SK-N-SH treated with all-trans-retinoic acid at 6 μM for 48 hours (cell line): Measurements from ENCODE around the gene NCDN.

Experiments used
- ATAC-seq: fragments of 200-7000 bp; cut with Tn5 transposase; 3 replicates; pipeline ENCODE4 v1.9.1; 2020; ENCODE audit warnings: mild to moderate bottlenecking, moderate library complexity
- ARNTL ChIP-seq: fragments of 450-650 bp; formaldehyde crosslinking; IDR thresholded peaks from 2 replicates; pipeline ENCODE4 v1.5.0; 2020; ENCODE audit warnings: low read depth, mild to moderate bottlenecking, moderate library complexity, borderline replicate concordance
- CSDC2 ChIP-seq: fragments of 250-450 bp; sonication (Bioruptor Pico); IDR thresholded peaks from 2 replicates; pipeline ENCODE4 v1.5.0; 2020; ENCODE audit warnings: mild to moderate bottlenecking, moderate library complexity
- GLIS3 ChIP-seq: fragments of 250-450 bp; sonication (Bioruptor Pico); IDR thresholded peaks from 2 replicates; pipeline ENCODE4 v1.5.0; 2020; ENCODE audit warnings: mild to moderate bottlenecking, moderate library complexity
- ISL1 ChIP-seq: fragments of 250-450 bp; sonication (Bioruptor Pico); IDR thresholded peaks from 2 replicates; pipeline ENCODE4 v2.1.2; 2022; ENCODE audit warnings: mild to moderate bottlenecking, moderate library complexity
- OSR1 ChIP-seq: fragments of 250-450 bp; sonication (Bioruptor Pico); IDR thresholded peaks from 2 replicates; pipeline ENCODE4 v1.8.0; 2022; ENCODE audit warnings: moderate library complexity, mild to moderate bottlenecking, inconsistent platforms
- PATZ1 ChIP-seq: fragments of 250-450 bp; sonication (Bioruptor Pico); IDR thresholded peaks from 2 replicates; pipeline ENCODE4 v1.8.0; 2020; ENCODE audit warnings: mild to moderate bottlenecking, moderate library complexity, borderline replicate concordance
- PPARA ChIP-seq: fragments of 250-450 bp; sonication (Bioruptor Pico); IDR thresholded peaks from 2 replicates; pipeline ENCODE4 v1.5.0; 2020; ENCODE audit warnings: mild to moderate bottlenecking, borderline replicate concordance
- RARB ChIP-seq: fragments of 250-450 bp; sonication (Bioruptor Pico); IDR thresholded peaks from 2 replicates; pipeline ENCODE4 v1.8.0; 2021; ENCODE audit warnings: mild to moderate bottlenecking, moderate library complexity
- SNAI2 ChIP-seq: fragments of 250-450 bp; sonication (Bioruptor Pico); IDR thresholded peaks from 2 replicates; pipeline ENCODE4 v1.5.0; 2020; ENCODE audit warnings: mild to moderate bottlenecking, moderate library complexity
- TCF4 ChIP-seq: fragments of 250-450 bp; sonication (Bioruptor Pico); IDR thresholded peaks from 2 replicates; pipeline ENCODE4 v1.8.0; 2021; ENCODE audit warnings: mild to moderate bottlenecking, moderate library complexity, borderline replicate concordance
- TOX ChIP-seq: fragments of 250-450 bp; sonication (Bioruptor Pico); IDR thresholded peaks from 2 replicates; pipeline ENCODE4 v1.8.0; 2021; ENCODE audit warnings: mild to moderate bottlenecking, moderate library complexity, borderline replicate concordance
- TSHZ2 ChIP-seq: fragments of 250-450 bp; sonication (Bioruptor Pico); IDR thresholded peaks from 2 replicates; pipeline ENCODE4 v1.5.0; 2020; ENCODE audit warnings: mild to moderate bottlenecking, moderate library complexity
- ZC3H10 ChIP-seq: fragments of 250-450 bp; sonication (Bioruptor Pico); IDR thresholded peaks from 2 replicates; pipeline ENCODE4 v1.5.1; 2021; ENCODE audit warnings: mild to moderate bottlenecking, moderate library complexity
- ZFP3 ChIP-seq: fragments of 250-450 bp; sonication (Bioruptor Pico); IDR thresholded peaks from 2 replicates; pipeline ENCODE4 v1.5.0; 2020; ENCODE audit warnings: mild to moderate bottlenecking, moderate library complexity
- ZFP30 ChIP-seq: fragments of 450-650 bp; formaldehyde crosslinking; IDR thresholded peaks from 2 replicates; pipeline ENCODE4 v1.5.0; 2022; ENCODE audit warnings: mild to moderate bottlenecking, moderate library complexity
- ZNF565 ChIP-seq: fragments of 450-650 bp; formaldehyde crosslinking; conservative IDR thresholded peaks from 2 replicates; pipeline ENCODE4 v1.5.0; 2020; ENCODE audit warnings: low read depth, mild to moderate bottlenecking, moderate library complexity
- ZNF70 ChIP-seq: fragments of 450-650 bp; formaldehyde crosslinking; IDR thresholded peaks from 2 replicates; pipeline ENCODE4 v1.5.0; 2020; ENCODE audit warnings: mild to moderate bottlenecking, moderate library complexity
- ZNF8 ChIP-seq: fragments of 450-650 bp; formaldehyde crosslinking; IDR thresholded peaks from 2 replicates; pipeline ENCODE4 v1.5.0; 2020; ENCODE audit warnings: mild to moderate bottlenecking, moderate library complexity
- TF ChIP-seq, protein P1 (sequence below): fragments of 250-450 bp; sonication (Bioruptor Pico); IDR thresholded peaks from 2 replicates; pipeline ENCODE4 v1.5.1; 2020; ENCODE audit warnings: low read depth, mild to moderate bottlenecking, moderate library complexity
- TF ChIP-seq, protein P2 (sequence below): fragments of 250-450 bp; sonication (Bioruptor Pico); IDR thresholded peaks from 2 replicates; pipeline ENCODE4 v1.5.1; 2021; ENCODE audit warnings: mild to moderate bottlenecking, moderate library complexity

NCDN gene

GRCh38 chr1:35590476-35591040, 33.0 kb downstream of the NCDN start:
- no peak for TF ChIP-seq SNAI2 (CRISPR knock-in tag)
- no peak for TF ChIP-seq ZNF565 (CRISPR knock-in tag)
- no peak for TF ChIP-seq ZFP3 (CRISPR knock-in tag)
- TF ChIP-seq, protein P1, sequence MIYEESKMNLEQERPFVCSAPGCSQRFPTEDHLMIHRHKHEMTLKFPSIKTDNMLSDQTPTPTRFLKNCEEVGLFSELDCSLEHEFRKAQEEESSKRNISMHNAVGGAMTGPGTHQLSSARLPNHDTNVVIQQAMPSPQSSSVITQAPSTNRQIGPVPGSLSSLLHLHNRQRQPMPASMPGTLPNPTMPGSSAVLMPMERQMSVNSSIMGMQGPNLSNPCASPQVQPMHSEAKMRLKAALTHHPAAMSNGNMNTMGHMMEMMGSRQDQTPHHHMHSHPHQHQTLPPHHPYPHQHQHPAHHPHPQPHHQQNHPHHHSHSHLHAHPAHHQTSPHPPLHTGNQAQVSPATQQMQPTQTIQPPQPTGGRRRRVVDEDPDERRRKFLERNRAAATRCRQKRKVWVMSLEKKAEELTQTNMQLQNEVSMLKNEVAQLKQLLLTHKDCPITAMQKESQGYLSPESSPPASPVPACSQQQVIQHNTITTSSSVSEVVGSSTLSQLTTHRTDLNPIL (CRISPR knock-in tag) = no peak
- TF ChIP-seq TCF4 (CRISPR knock-in tag) = no peak
- no peak for ATAC-seq

DNA sequence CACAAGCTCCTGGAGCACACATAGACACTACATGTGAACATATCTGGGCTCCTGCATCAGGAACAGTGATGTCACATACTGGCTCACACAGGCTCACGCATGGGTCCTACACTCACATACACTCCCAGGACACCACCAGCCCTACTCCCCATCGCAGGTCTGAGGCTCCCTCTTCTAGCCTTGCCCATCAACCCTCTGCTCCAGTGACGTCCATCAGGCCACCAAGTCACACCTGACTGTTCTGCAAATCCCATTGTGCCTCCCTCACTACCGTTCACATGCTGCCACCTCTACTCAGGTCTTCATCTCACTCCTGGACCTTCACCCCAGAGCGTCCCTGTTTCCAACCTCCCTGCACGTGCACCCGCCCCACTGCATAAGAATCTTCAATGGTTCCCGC, 33.6 kb downstream of the NCDN start:
- TF ChIP-seq OSR1 (CRISPR knock-in tag) = no peak
- ATAC-seq = no peak

- no peak for ATAC-seq
- no peak for TF ChIP-seq TOX (CRISPR knock-in tag)
- TF ChIP-seq TCF4 (CRISPR knock-in tag) = no peak
- TF ChIP-seq TSHZ2 = no peak
- no peak for TF ChIP-seq ZNF8 (CRISPR knock-in tag)
- TF ChIP-seq, protein P2, sequence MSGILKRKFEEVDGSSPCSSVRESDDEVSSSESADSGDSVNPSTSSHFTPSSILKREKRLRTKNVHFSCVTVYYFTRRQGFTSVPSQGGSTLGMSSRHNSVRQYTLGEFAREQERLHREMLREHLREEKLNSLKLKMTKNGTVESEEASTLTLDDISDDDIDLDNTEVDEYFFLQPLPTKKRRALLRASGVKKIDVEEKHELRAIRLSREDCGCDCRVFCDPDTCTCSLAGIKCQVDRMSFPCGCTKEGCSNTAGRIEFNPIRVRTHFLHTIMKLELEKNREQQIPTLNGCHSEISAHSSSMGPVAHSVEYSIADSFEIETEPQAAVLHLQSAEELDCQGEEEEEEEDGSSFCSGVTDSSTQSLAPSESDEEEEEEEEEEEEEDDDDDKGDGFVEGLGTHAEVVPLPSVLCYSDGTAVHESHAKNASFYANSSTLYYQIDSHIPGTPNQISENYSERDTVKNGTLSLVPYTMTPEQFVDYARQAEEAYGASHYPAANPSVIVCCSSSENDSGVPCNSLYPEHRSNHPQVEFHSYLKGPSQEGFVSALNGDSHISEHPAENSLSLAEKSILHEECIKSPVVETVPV = no peak
- no peak for TF ChIP-seq PATZ1
- TF ChIP-seq ZNF70 (CRISPR knock-in tag) = no peak
- no peak for TF ChIP-seq CSDC2 (CRISPR knock-in tag)
- no peak for TF ChIP-seq ISL1
- no peak for TF ChIP-seq ZFP3 (CRISPR knock-in tag)
- TF ChIP-seq ZC3H10 (CRISPR knock-in tag) = no peak
- TF ChIP-seq ARNTL (CRISPR knock-in tag) = no peak
- no peak for TF ChIP-seq GLIS3 (CRISPR knock-in tag)
- no peak for TF ChIP-seq PPARA
Measured at GRCh38 chr1:35592991-35593769, 35.6 kb downstream of the NCDN start.

- no peak for ATAC-seq
- TF ChIP-seq ZC3H10 (CRISPR knock-in tag) (no peak), ZFP3 (CRISPR knock-in tag) (no peak), ARNTL (CRISPR knock-in tag) (no peak), ZNF8 (CRISPR knock-in tag) (no peak), RARB (CRISPR knock-in tag) (no peak), TSHZ2 (no peak), SNAI2 (CRISPR knock-in tag) (no peak), TCF4 (CRISPR knock-in tag) (no peak), CSDC2 (CRISPR knock-in tag) (no peak), GLIS3 (CRISPR knock-in tag) (no peak), ZFP30 (CRISPR knock-in tag) (no peak)
- TF ChIP-seq, protein P1 (CRISPR knock-in tag) = no peak
- TF ChIP-seq, protein P2 = no peak
Measured at GRCh38 chr1:35594005-35594760, 36.6 kb downstream of the NCDN start.
